T-helper 2 cell treated with Interferon-gamma antibody and Interleukin-4, amounts not matched to agents 5 μg/mL and 100 μg/mL, for 36 hours (primary cell): ENCODE data around the gene TBC1D10A.

Experiments
- DNase-seq: peaks from one replicate; pipeline ENCODE4 v3.0.0; 2021; ENCODE audit warnings: low spot score
- H3K27ac Mint-ChIP-seq: one replicate; pipeline ENCODE4 v1.8.0; 2021; ENCODE audit warnings: mild to moderate bottlenecking, mixed read lengths
- H3K27me3 Mint-ChIP-seq: one replicate; pipeline ENCODE4 v1.8.0; 2021; ENCODE audit warnings: low read depth, mixed read lengths
- H3K36me3 Mint-ChIP-seq: one replicate; pipeline ENCODE4 v1.8.0; 2021; ENCODE audit warnings: low read depth, mixed read lengths
- H3K4me1 Mint-ChIP-seq: one replicate; pipeline ENCODE4 v1.8.0; 2021; ENCODE audit warnings: low read depth, mixed read lengths
- H3K4me3 Mint-ChIP-seq: one replicate; pipeline ENCODE4 v1.8.0; 2022; ENCODE audit warnings: mild to moderate bottlenecking, moderate library complexity, mixed read lengths
- H3K9me3 Mint-ChIP-seq: one replicate; pipeline ENCODE4 v1.8.0; 2021; ENCODE audit warnings: mixed read lengths

Gene TBC1D10A

GRCh38 chr22:30246814-30247376 lies 79.8 kb downstream of the TBC1D10A start:
- Mint-ChIP-seq H3K27me3 (no peaks in the 10 kb centered on the region), H3K27ac (peak overlapping the region; percentile 85), H3K9me3 (no peaks in the 10 kb centered on the region), H3K4me3 (peak overlapping the region; percentile 92), H3K4me1 (peaks cover 61% of the 10 kb centered on the region), H3K36me3 (peaks cover 42% of the 10 kb centered on the region)
- peak; percentile 50 for DNase-seq

GRCh38 chr22:30245985-30246813 lies 80.5 kb downstream of the TBC1D10A start, which contains the start of gene LIF:
Gene LIF (minus strand): TSS chr22:30246759. CDS start chr22:30246695, 64 bp downstream.
- peak within 1 kb of the TSS; percentile 95 for H3K27ac Mint-ChIP-seq
- H3K4me3 Mint-ChIP-seq = peak within 1 kb of the TSS; percentile 98
- H3K36me3 Mint-ChIP-seq = peaks cover 47% of the 10 kb centered on the region
- DNase-seq = peak; percentile 75
- H3K4me1 Mint-ChIP-seq = peaks cover 58% of the 10 kb centered on the region
- H3K27me3 Mint-ChIP-seq = no peaks in the 10 kb centered on the region
- no peaks in the 10 kb centered on the region for H3K9me3 Mint-ChIP-seq

- Mint-ChIP-seq H3K4me1 (peaks cover 59% of the 10 kb centered on the region), H3K27me3 (no peaks in the 10 kb centered on the region), H3K27ac (peak overlapping the region; percentile 95), H3K4me3 (peak overlapping the region; percentile 98), H3K36me3 (peaks cover 55% of the 10 kb centered on the region), H3K9me3 (no peaks in the 10 kb centered on the region)
- DNase-seq = no peak
Measured at GRCh38 chr22:30245181-30245984, 81.4 kb downstream of the TBC1D10A start.

- Mint-ChIP-seq H3K27ac (peak overlapping the region; percentile 95), H3K4me1 (peaks cover 52% of the 10 kb centered on the region), H3K9me3 (no peaks in the 10 kb centered on the region), H3K4me3 (peak overlapping the region; percentile 98), H3K27me3 (no peaks in the 10 kb centered on the region), H3K36me3 (peaks cover 58% of the 10 kb centered on the region)
- no peak for DNase-seq
Measured at GRCh38 chr22:30244641-30245040, 82.1 kb downstream of the TBC1D10A start.

- Mint-ChIP-seq H3K4me1 (peaks cover 54% of the 10 kb centered on the region), H3K27ac (peak overlapping the region; percentile 95), H3K27me3 (no peaks in the 10 kb centered on the region), H3K36me3 (peaks cover 63% of the 10 kb centered on the region), H3K4me3 (peak overlapping the region; percentile 98), H3K9me3 (no peaks in the 10 kb centered on the region)
- DNase-seq = no peak
Measured at GRCh38 chr22:30244066-30244465, 82.7 kb downstream of the TBC1D10A start.

- Mint-ChIP-seq H3K36me3 (peaks cover 66% of the 10 kb centered on the region), H3K9me3 (no peaks in the 10 kb centered on the region), H3K27me3 (no peaks in the 10 kb centered on the region), H3K27ac (peak overlapping the region; percentile 95), H3K4me1 (peaks cover 56% of the 10 kb centered on the region), H3K4me3 (peak overlapping the region; percentile 98)
- DNase-seq = no peak
Measured at GRCh38 chr22:30243661-30244060, 83.1 kb downstream of the TBC1D10A start.
